Activated T-cell treated with anti-CD3 and anti-CD28 coated beads, Interleukin-2, amount 50 U/mL, for 48 hours (primary cell): ENCODE data around the gene EVL.
"Not testable (repeated sequence)": the region's sequence is repeated elsewhere in the genome, so short reads cannot be mapped to it uniquely, and the experiment has no call there.

ENCODE experiments used
- DNase-seq, 2 experiments: peaks; one replicate each; pipeline ENCODE4 v3.0.0-alpha.2; 2020

The EVL gene

DNA sequence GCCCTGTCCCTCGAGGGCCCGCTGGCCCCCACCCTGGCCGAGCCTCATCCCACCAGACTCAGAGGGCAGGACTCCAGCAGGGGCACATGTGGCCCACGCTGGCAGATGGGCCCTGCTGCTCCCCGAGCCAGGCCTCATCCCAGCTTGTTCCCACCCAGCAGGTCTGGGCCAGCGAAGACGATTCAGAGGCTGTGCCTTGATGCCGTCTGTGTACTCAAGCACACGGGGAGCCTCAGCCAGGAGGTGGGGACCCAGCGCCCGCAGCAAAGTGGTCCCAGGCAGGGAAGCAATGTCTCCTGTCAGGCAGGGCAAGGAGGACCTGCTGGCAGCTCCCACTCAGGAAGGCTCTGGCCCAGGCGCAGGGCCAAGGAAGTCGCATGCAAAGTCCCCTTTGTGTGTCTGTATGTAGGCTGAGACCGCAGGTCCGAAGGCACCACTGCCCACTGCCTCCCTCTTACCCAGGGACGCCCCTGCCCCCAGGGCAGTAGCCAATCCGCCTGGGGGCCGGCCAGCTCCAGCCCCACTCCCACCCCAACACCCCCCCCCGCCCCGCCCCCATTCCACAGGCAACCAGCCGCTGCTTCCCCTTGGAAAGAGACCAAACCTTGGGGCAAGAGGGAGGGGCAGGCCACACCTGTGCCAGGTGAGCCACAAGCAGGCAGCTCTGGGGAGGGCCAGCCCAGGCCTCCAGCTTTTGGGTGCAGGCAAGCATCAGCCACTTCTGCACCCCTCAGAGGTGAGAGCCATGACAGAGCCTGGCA, 84.8 kb downstream of the EVL start:
- DNase-seq: no peak

GRCh38 chr14:100150932-100151587, 85.8 kb downstream of the EVL start:
- no peak for DNase-seq

GRCh38 chr14:100152091-100152490, 86.9 kb downstream of the EVL start:
- no peak for DNase-seq

DNA sequence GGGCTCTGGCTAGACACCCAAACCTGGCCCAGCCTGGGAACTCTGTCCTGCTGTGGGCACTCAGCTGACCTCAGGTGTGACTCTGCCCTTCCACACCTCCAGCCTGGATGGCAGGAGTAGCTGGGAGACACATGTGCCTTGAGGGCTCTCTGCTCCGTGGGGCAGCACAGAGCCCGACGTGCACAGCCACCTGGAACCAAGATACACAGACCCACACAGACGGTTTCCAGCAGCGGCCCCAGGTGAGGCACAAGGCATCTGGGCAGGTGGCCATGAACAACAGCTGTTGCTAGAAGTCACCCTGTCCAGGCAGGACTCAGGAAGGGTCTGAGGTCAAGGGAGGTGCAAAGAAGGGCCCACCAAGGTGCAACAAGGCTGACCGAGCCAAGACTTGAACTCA, 88.3 kb downstream of the EVL start:
- DNase-seq: no peak

DNA sequence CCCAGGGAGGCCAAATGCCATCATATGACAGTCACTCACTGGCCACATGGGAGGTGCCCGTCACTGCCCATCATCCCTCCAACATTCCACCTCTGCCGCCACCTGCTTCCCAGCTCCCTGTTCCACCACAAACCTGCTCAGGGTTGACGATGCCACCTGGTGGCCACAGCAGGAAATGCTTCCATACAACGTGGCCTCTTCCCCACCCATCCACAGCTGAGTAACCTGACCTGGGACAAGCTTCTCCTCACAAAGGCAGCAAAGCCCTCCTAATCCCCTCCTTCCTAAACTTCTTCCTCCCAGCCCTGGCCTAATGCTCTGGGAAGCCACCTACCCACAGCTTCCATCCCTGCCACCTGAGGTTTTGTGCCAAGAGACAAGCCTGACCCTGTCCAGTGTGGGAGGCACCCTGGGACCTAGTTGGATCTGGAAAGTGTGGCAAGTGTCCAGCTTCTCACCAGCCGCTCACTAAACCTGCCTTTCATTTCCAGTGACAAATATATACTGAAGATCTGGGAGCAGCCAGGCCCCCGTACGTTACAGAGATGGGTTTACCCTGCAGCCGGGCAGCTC, 89.9 kb downstream of the EVL start:
- peak; percentile 68 to 73 for DNase-seq

GRCh38 chr14:100155756-100156616, 90.8 kb downstream of the EVL start:
- no peak for DNase-seq

- DNase-seq: no peak
These were observed 91.6 kb downstream of the EVL start for GRCh38 chr14:100156776-100157175.

GRCh38 chr14:100157548-100158232, 92.5 kb downstream of the EVL start:
- not testable (repeated sequence) for DNase-seq

DNA sequence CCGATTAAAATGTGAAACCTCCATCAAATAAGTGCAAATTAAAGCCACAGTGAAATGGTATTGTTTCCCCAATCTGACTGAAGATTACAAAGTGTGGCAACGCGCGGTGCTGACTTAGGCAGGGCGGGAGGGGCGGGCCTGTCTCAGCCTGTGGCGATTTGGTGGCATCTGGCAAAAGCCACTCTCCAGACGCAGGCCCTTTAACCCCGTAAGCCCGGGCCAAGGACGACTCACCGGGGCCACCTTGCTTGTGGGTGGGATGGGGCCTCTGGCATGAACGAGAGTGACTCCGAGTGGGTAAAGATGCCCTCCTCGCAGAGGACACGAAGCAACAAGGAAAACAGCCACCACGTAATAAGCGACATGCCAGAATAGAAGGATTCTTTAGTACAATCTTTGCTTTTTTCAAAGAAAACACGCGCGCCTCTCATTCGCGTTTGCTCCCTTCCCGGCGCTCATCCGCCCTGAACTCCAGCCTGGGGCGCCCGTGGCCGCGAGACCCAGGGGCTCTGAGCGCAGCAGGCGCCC, 93.4 kb downstream of the EVL start:
- DNase-seq: no peak

DNA sequence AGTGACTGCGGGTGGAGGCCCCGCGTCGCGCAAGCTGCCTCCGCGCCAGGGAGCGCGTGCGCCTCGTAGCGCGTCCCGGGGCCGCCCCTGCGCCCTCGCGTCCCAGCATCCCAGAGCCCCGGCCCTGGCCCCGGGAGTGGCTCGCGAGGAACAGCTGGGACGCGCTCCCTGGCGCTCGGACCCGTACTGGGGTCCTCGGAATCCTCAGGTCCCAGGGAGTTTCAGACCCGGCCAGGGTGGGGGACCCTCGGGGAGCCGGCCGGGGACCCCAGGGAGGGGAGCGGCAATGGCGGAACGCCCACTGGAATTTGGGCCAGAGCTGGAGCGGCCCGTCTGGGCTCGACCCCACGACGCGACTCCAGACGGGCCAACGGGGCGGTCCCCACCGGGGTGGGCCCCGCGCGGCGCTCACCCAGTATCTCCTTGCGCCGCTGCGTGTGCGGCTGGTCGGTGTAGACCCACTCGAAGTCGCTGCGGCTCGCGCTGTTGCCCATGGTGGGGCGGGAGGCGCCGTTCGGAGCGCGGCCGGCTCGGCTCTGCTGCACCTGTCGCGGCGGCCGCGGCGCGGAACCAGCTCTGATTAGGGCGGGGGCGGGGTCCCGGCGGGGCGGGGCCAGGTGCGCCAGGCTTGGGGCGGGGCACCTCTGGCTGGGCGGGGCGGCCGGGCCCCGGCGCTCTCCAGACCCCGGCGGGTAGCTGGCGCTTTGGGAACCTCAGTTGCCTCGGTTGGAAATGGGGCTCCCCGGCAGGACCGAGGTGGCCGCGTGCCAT, 94.1 kb downstream of the EVL start, which contains the start of gene DEGS2:
Gene DEGS2, minus strand, starts transcription at position 552 of the 771 bp plus-strand sequence. Its CDS starts 58 bp downstream, at position 494.
- DNase-seq: peak; percentile 70 to 78

DNA sequence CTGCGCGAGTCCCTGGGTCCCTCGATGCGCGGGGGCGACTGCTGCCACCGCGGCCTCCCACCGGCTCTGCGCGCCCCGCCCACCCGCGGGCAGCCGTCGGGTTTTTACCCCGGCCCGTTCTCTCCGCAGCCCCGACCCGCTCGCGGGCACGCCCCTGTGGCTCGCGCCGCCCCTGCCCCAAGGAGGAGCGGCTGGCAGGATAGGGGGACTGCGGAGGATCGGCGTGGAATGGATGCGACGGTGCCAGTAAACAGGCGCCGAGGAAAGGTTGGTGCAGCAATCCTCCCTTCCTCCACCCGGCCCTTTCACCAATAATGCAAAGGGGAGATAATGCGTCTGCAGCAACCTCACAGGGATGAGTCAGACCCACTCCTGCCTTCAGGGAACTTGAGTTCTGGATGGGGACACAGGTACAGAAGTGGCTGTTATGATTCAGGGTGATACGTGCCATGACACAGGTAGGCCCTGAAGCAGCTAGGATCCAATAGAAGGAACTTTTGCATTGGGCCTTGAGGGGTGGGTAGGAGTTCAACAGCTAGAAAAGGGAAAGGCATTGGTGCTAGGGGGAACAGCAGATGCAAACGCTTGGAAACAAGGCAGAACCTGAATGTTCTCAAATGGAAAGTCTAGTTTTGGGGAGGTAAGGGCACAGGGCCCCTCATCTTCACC, 94.8 kb downstream of the EVL start:
- no peak for DNase-seq

DNA sequence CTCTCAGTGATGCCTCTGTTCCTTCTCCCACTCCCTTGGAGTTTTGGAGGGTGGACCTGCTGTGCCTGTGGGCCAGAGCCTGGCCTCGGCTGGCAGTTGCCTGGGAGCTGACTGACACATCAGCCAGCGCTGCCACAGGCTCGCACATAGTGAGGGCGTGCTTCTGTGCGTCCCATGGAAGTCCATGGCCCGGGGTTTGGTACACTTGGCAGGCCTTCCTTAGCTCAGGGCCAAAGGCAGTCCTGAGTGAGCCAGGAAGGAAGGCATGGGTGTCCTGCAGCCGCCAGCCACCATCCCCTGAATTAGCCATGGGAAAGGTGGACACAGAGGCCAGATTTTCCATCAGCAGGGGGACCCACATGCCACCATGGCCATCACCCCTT, 95.3 kb downstream of the EVL start:
- DNase-seq: no peak

GRCh38 chr14:100165376-100165775, 100.2 kb downstream of the EVL start:
- no peak for DNase-seq

DNA sequence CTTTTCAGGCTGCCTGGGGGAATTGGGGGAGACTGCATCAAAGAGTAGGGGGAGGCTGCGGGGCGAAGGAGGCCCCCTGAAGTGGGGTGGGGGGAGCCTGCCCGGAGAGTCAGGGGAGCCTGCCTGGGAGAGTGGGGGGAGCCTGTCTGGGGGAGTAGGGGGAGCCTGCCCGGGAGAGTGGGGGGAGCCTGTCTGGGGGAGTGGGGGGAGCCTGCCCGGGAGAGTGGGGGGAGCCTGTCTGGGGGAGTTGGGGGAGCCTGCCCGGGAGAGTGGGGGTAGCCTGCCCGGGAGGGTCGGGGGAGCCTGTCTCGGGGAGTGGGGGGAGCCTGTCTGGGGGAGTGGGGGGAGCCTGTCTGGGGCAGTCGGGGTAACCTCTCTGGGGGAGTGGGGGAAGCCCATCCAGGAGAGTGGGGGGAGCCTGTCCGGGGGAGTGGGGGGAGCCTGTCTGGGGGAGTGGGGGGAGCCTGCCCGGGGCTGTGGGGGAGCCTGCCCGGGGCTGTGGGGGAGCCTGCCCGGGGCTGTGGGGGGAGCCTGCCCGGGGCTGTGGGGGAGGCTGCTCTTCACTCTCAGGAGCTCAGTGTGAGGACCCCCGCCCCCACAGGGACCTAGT, 100.7 kb downstream of the EVL start:
- DNase-seq: no peak

DNA sequence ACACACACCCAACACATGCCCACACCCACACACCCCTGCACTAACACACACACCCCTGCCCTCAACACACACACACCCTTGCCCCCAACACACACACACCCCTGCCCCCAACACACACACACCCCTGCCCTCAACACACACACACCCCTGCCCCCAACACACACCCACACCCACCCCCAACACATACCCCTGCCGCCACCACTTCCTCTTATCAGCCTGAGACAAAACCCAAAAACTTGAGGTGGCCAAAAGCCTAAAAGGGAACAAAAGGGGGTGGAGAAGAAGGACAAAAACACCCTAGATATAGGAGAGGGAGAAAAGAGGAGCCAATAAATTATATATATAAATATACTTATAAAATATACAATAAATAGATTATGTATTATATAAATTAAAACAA, 103.3 kb downstream of the EVL start:
- DNase-seq: no peak

DNA sequence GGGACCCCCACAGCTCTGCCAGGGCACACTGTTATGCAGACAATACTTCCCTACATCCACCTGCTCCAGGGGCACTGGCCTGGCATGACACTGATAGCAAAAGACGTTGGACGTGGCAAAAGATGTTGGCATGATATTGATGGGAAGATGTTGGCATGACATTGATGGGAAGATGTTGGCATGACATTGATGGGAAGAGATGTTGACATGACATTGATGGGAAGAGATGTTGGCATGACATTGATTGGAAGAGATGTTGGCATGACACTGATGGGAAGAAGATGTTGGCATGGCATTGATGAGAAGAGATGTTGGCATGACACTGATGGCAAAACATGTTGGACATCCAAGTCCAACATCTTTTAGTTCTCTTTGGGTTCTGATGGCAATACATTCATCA, 105.7 kb downstream of the EVL start:
- DNase-seq: no peak

DNA sequence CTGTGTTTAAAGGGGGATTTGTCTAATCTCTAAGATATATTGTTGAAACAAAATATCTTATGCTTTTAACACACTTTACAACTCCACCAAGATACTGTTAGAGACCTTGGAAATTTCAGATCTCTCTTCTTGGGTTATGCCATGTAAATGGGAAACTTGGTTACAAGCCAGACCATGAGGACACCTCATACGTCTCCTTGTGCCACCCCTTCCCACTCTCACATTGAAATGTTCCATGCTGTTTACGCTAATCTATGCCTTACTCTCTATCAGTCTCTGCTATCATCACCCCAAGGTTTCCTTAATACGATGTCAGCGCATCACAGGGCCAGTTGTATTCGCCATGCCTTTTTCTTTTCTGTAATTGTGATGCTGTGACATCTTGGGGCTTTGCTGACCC, 107.6 kb downstream of the EVL start:
- DNase-seq: no peak

DNA sequence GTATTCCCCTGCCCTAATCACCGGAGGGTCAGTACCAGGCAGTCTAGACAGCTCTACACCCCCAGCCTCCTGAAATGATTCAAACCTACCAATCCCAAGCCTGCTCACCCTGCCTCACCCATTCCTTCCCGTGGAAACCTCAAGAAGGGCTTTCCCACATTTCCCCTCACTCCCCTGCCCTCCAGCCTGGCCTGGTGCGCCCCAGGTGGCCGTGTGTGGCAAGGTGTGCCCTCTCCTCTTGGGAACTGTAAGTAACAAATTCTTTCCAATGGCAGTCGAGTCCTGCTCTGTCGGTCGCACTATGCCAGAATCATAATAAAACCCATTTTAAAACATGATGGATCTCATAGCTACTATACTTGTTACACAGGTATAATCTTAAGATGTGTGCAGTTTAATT, 108.1 kb downstream of the EVL start:
- DNase-seq: no peak

DNA sequence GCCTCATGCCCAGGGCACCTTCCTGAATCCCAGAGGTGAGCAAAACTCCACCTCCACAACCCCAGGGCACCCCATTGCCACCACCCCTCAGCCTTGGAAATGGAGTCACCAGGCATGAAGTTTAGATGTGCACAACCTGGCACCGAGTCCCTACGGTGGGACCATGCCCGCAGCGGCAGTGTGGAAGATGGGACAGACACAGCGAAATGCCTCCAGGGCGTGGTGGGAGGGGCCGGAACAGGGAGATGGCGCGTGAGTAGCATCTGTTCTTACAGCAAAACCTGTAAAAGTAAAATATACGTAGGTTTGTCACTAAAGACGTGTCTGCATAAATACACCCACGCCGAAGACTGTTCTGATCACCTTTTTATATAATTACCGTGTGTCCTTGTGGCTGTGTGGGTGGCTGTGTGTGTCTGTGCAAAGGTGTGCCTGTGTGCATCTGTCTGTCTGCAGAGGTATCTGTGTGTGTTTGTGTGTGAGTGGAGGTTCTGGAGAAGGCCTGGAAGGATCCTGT, 111.6 kb downstream of the EVL start:
- no peak for DNase-seq

DNA sequence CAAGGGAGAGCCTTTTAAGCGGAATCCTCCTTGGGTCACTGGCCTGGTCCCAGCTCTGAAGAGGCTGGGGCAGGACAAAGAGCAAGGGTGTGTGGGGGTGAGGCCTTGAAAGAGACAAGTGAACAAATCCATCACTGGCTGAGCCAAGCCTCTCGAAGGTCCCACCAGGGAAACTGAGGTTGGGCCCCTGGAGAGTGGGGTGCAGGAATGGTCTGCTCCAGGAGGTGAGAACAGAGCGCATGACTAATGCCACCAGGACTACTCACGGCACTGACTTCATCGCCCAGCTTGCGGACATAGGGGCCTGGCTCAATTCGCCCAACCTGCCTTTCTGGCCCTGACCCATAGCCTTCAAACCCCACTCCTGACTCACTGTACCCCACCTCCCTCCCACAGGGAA, 113.5 kb downstream of the EVL start:
- no peak for DNase-seq
